Measurements from ENCODE around the gene VEZF1. TPM values are rescaled to one million over a fixed set of nuclear protein-coding genes. Genes with fewer than 3 reads are reported as not detected.

Gene VEZF1
- total RNA-seq, 1 donor from 2014 or later: 73.2 TPM

DNA sequence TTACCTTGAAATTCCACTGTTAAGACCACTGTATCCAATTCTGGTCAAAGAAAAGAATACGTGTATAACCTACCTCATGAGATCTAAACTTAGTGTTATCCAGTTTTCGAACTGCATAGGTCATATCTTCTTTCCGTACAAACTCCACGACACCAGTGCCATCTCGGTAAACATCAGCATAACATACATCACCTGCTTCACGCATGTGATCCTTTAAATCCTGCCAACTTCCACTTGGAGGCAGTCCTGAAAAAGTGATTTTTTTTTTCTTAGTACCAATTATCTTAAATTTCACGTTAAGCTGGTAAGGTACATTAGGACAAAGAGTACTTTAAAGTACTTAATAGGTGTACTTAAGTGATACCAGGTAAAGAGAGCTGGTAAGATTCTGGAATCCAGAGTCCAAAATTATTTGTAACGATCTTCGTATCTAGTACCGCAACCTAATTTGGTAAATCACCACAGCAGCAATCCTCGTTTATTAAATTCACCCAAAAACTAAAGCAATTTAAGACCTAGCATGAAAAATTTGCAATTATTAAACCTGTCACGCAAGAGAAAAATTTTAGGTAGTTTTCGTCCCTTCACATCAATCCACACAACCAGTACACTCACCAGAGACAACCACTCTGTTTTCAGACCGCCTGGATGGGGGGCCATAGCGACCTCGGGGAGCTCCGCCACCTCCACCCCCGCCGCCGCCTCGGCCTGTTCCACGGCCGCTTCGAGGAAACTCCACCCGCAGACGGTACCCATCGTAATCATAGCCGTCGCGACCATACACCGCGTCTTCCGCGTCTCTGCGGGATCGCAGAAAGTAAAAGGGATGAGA, 17.9 kb upstream of the VEZF1 start:
- Mint-ChIP-seq H3K9me3 (no peaks in the 10 kb centered on the region), H3K27me3 (peaks cover 3% of the 10 kb centered on the region), H3K4me1 (ENCODE audit: unreplicated experiment) (peaks cover 40% of the 10 kb centered on the region), H3K4me3 (peak overlapping the region; percentile 100), H3K36me3 (peaks cover 42% of the 10 kb centered on the region), H3K27ac (peak overlapping the region; percentile 99)
- DNase-seq (ENCODE audit: extremely low spot score, unreplicated experiment): no peak
- peak; percentile 27 for TF ChIP-seq CTCF (conservative IDR thresholded peaks at IDR 0.05)

GRCh38 chr17:58005031-58005727, 17.1 kb upstream of the VEZF1 start:
- peak overlapping the region; percentile 99 for H3K27ac Mint-ChIP-seq
- peaks cover 3% of the 10 kb centered on the region for H3K27me3 Mint-ChIP-seq
- H3K4me1 Mint-ChIP-seq (ENCODE audit: unreplicated experiment): peaks cover 48% of the 10 kb centered on the region
- H3K4me3 Mint-ChIP-seq: peak overlapping the region; percentile 100
- no peak for DNase-seq (ENCODE audit: extremely low spot score, unreplicated experiment)
- H3K9me3 Mint-ChIP-seq: no peaks in the 10 kb centered on the region
- TF ChIP-seq CTCF (conservative IDR thresholded peaks at IDR 0.05): no peak
- peaks cover 42% of the 10 kb centered on the region for H3K36me3 Mint-ChIP-seq

DNA sequence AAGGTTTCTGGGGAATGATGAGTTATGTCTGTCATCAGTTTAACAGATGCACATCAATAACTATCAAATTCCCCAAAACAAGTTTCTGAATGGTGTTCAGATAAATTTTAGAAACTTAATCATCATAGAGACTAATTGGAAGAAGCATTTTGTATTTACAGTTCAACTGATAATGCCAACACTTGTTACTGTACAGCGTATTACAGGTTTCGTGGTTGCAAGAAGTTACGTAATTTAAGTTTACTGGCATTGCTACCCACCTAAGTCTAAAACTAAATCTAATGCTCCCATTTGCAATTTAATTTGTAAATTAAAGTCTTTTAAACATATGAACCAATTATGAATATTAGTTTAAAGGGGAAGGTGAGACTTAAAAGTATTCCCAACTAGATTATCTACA, 16.0 kb upstream of the VEZF1 start:
- Mint-ChIP-seq H3K4me3 (peak overlapping the region; percentile 25), H3K4me1 (ENCODE audit: unreplicated experiment) (peaks cover 52% of the 10 kb centered on the region), H3K36me3 (peaks cover 46% of the 10 kb centered on the region), H3K27me3 (peaks cover 3% of the 10 kb centered on the region), H3K9me3 (no peaks in the 10 kb centered on the region), H3K27ac (peak overlapping the region; percentile 40)
- no peak for TF ChIP-seq CTCF (conservative IDR thresholded peaks at IDR 0.05)
- no peak for DNase-seq (ENCODE audit: extremely low spot score, unreplicated experiment)

DNA sequence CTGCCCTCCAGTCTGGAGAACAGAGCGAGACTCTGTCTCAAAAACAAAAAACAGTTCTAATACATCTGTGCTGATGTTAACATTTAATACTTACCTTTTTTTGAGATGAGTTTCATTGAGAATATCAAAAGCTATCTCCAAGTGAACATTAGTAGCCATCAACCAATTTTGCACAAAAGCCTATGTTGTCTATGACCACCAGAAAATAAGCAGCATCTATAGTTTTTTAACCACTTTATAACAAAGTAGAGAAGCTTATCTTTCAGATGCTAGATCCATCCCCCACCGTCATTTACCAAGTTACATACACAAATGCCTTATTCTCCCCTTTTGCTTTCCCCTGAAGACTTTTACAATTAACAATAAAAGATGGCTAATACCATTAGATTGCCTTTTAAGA, 14.9 kb upstream of the VEZF1 start:
- DNase-seq (ENCODE audit: extremely low spot score, unreplicated experiment): no peak
- Mint-ChIP-seq H3K4me3 (peak overlapping the region; percentile 60), H3K27ac (peak overlapping the region; percentile 6), H3K36me3 (peaks cover 46% of the 10 kb centered on the region), H3K9me3 (no peaks in the 10 kb centered on the region), H3K4me1 (ENCODE audit: unreplicated experiment) (peaks cover 52% of the 10 kb centered on the region), H3K27me3 (peaks cover 3% of the 10 kb centered on the region)
- no peak for TF ChIP-seq CTCF (conservative IDR thresholded peaks at IDR 0.05)

- peak; percentile 61 for TF ChIP-seq CTCF (conservative IDR thresholded peaks at IDR 0.05)
- DNase-seq (ENCODE audit: extremely low spot score, unreplicated experiment): no peak
- Mint-ChIP-seq H3K27ac (peak overlapping the region; percentile 3), H3K27me3 (peaks cover 3% of the 10 kb centered on the region), H3K4me1 (ENCODE audit: unreplicated experiment) (peaks cover 49% of the 10 kb centered on the region), H3K4me3 (peak overlapping the region; percentile 35), H3K9me3 (no peaks in the 10 kb centered on the region), H3K36me3 (peaks cover 46% of the 10 kb centered on the region)
Observed at GRCh38 chr17:58002154-58002948, 14.3 kb upstream of the VEZF1 start.

Data from type B pancreatic cell (in vitro differentiated cells).